Measurements from ENCODE around the gene ATG10. TPM values are rescaled to one million over a fixed set of nuclear protein-coding genes. Genes with fewer than 3 reads are reported as not detected.

ATG10 gene
- total and polyA plus RNA-seq, 2 of the 8 experiments (the other 6 are each of a cell fraction or from before 2014, with no cell fraction given) = 3.7 to 8.8 TPM

GRCh38 chr5:82265047-82265446 lies 293.2 kb downstream of the ATG10 start:
- no peak overlapping the region for H2BK120ac ChIP-seq (replicated peaks; ENCODE audit: low read depth, low read length)
- H3K4me2 ChIP-seq (ENCODE audit: insufficient read depth in 1 of 2, low read depth in 2 of 2, low read length in 2 of 2) = no peak overlapping the region
- no peak overlapping the region for H4K91ac ChIP-seq (replicated peaks; ENCODE audit: insufficient read length, low read length)
- no peak for DNase-seq (ENCODE audit: low read depth in 1 of 2, low spot score in 2 of 2)
- 94% methylated on average over 4 of the region's 4 CpGs; no CpG with 5 or more reads in 1 of the 2 experiments for WGBS, 2 experiments (ENCODE audit: extremely low coverage in 1 of 2, insufficient coverage in 1 of 2, insufficient read length in 1 of 2, insufficient replicate concordance in 2 of 2, low coverage in 1 of 2, low lambda C conversion rate in 2 of 2, missing lambda C conversion rate in 1 of 2)
- H3K56ac ChIP-seq (replicated peaks; ENCODE audit: insufficient read length, low read depth, low read length) = no peak overlapping the region
- H3K18ac ChIP-seq (ENCODE audit: extremely low read depth, low read length) = no peak overlapping the region
- H3K14ac ChIP-seq (ENCODE audit: insufficient read length) = no peak overlapping the region
- no peak overlapping the region for H2BK20ac ChIP-seq (ENCODE audit: low read length)
- H2BK15ac ChIP-seq (ENCODE audit: low read length) = no peak overlapping the region
- FAIRE-seq = no peak
- no peak overlapping the region for H4K8ac ChIP-seq (ENCODE audit: extremely low read depth, insufficient read depth, low read length)
- no peaks in the 10 kb centered on the region for H3K27me3 ChIP-seq (replicated peaks in 1 of 4; ENCODE audit: control insufficient read depth in 3 of 4, extremely low read depth in 1 of 4, insufficient read depth in 3 of 4, low read length in 3 of 4)
- no peak overlapping the region for H3K4me3 ChIP-seq (ENCODE audit: extremely low read depth in 1 of 4, insufficient read depth in 2 of 4, low read depth in 3 of 4, low read length in 4 of 4)
- POLR2A ChIA-PET (ENCODE audit: partially characterized antibody) = interaction anchor here (1.2 to 4.2 kb wide), 3 partner anchors 9 to 13 kb away, joined by 3 to 34 read pairs (median 22); partner anchors contain the start of gene RPS23
- no peaks in the 10 kb centered on the region for H4K20me1 ChIP-seq (replicated peaks in 1 of 2; ENCODE audit: control insufficient read depth in 1 of 2, insufficient read depth in 2 of 2, low read length in 2 of 2)
- no peak overlapping the region for H3K9ac ChIP-seq (replicated peaks in 1 of 4; ENCODE audit: extremely low read depth in 1 of 4, low read depth in 3 of 4, low read length in 3 of 4)
- H3K23ac ChIP-seq (ENCODE audit: insufficient read length) = no peak overlapping the region
- no peak overlapping the region for H2AK5ac ChIP-seq (ENCODE audit: low read depth, low read length)
- no peaks in the 10 kb centered on the region for H3K23me2 ChIP-seq (ENCODE audit: low read depth, low read length)
- no peaks in the 10 kb centered on the region; a peak in 1 of 8 replicates for H3K36me3 ChIP-seq (ENCODE audit: control insufficient read depth in 2 of 4, insufficient read depth in 4 of 4, low read length in 3 of 4)
- no peak overlapping the region for H2AFZ ChIP-seq (ENCODE audit: low read length)
- H3K79me1 ChIP-seq (ENCODE audit: low read depth, low read length) = no peaks in the 10 kb centered on the region
- H3K27ac ChIP-seq (ENCODE audit: low read depth, low read length) = no peak overlapping the region
- TF ChIP-seq SIX5 (IDR thresholded peaks at IDR 0.05; ENCODE audit: low read depth, low read length) (no peak), SP2 (IDR thresholded peaks at IDR 0.05; ENCODE audit: low read length) (no peak), KDM4A (IDR thresholded peaks at IDR 0.05; ENCODE audit: low read depth, low read length, severe bottlenecking) (no peak), RXRA (IDR thresholded peaks at IDR 0.05; ENCODE audit: insufficient read depth, low read depth, low read length) (no peak), TAF1 (IDR thresholded peaks at IDR 0.05; ENCODE audit: low read depth, low read length) (no peak), SRF (IDR thresholded peaks at IDR 0.05; ENCODE audit: low read depth, low read length) (no peak), CHD2 (IDR thresholded peaks at IDR 0.05; ENCODE audit: low read length) (no peak), SP1 (IDR thresholded peaks at IDR 0.05; ENCODE audit: low read depth, low read length) (no peak), CEBPB (IDR thresholded peaks at IDR 0.05; ENCODE audit: low read depth, low read length) (no peak), CBX8 (IDR thresholded peaks at IDR 0.05; ENCODE audit: borderline replicate concordance, low read depth, low read length) (no peak), USF2 (IDR thresholded peaks at IDR 0.05; ENCODE audit: low read length) (no peak), CHD1 (IDR thresholded peaks at IDR 0.05; ENCODE audit: low read depth, low read length) (no peak), CBX5 (IDR thresholded peaks at IDR 0.05; ENCODE audit: low read depth, low read length) (no peak), JUND (IDR thresholded peaks at IDR 0.05; ENCODE audit: low read length) (no peak)
- no peaks in the 10 kb centered on the region for H3K4me1 ChIP-seq (replicated peaks in 1 of 4; ENCODE audit: control insufficient read depth in 3 of 4, insufficient read depth in 4 of 4, low read length in 3 of 4)
- CTCF ChIA-PET (ENCODE audit: partially characterized antibody) = interaction anchor here (0.9 to 1.2 kb wide), 4 partner anchors 9 to 408 kb away, joined by 3 to 4 read pairs (median 4); no protein-coding TSS in a partner anchor
- H4K5ac ChIP-seq (ENCODE audit: insufficient read length, low read depth, low read length) = no peak overlapping the region
- no peaks in the 10 kb centered on the region for H3K79me2 ChIP-seq (ENCODE audit: control insufficient read depth in 1 of 2, insufficient read depth in 2 of 2, low read length in 2 of 2)
- H3K4ac ChIP-seq (replicated peaks; ENCODE audit: insufficient read length, low read depth, low read length) = no peak overlapping the region
- no peak overlapping the region for H2BK5ac ChIP-seq (ENCODE audit: low read depth, low read length)
- H2BK12ac ChIP-seq (ENCODE audit: low read depth, low read length) = no peak overlapping the region
- H3K9me3 ChIP-seq (ENCODE audit: insufficient read depth in 2 of 2, low read depth in 1 of 2, low read length in 1 of 2) = no peaks in the 10 kb centered on the region

Measured in H1 (cell line).